K562 (cell line): ENCODE results near the gene ADAMTS14. TPM values are rescaled to one million over a fixed set of nuclear protein-coding genes. Genes with fewer than 3 reads are reported as not detected.

Experiments used
- CBX5 ChIP-seq: IDR thresholded peaks from 2 replicates; pipeline ENCODE4 v1.6.1; 2014; ENCODE audit warnings: low read depth, borderline replicate concordance
- E2F1 ChIP-seq: sonication (generic); formaldehyde crosslinking; IDR thresholded peaks from 2 replicates; pipeline ENCODE4 v1.8.1; 2023; ENCODE audit warnings: mild to moderate bottlenecking, missing genetic modification reagents, moderate library complexity
- GATA2 ChIP-seq: sonication (generic); formaldehyde crosslinking; IDR thresholded peaks from 2 replicates; pipeline ENCODE4 v1.4.0; 2020; ENCODE audit warnings: mild to moderate bottlenecking, missing genetic modification reagents
- HOXB6 ChIP-seq: fragments of 250-450 bp; sonication (Bioruptor Pico); IDR thresholded peaks from 2 replicates; pipeline ENCODE4 v1.5.1; 2022; ENCODE audit warnings: mild to moderate bottlenecking, borderline replicate concordance
- JUN ChIP-seq, 2 experiments: sonication (generic) in 1 of 2; formaldehyde crosslinking in 1 of 2; IDR thresholded peaks; 2 replicates each; pipeline versions ENCODE4 v1.6.1 to v1.8.0; 2012 to 2022; ENCODE audit warnings: borderline replicate concordance in 2 of 2, mild to moderate bottlenecking in 2 of 2, improper control_type of control experiment in 1 of 2, low read depth in 1 of 2, low read length in 1 of 2, missing genetic modification reagents in 1 of 2
- KLF6 ChIP-seq: fragments of 250-450 bp; sonication (Bioruptor Pico); IDR thresholded peaks from 2 replicates; pipeline ENCODE4 v1.4.0; 2020; ENCODE audit warnings: mild to moderate bottlenecking, moderate library complexity, borderline replicate concordance
- L3MBTL2 ChIP-seq: fragments of 450-650 bp; IDR thresholded peaks from 2 replicates; pipeline ENCODE4 v1.6.1; 2016; ENCODE audit warnings: mild to moderate bottlenecking, moderate library complexity
- MED1 ChIP-seq: sonication (generic); formaldehyde crosslinking; IDR thresholded peaks from 2 replicates; pipeline ENCODE4 v1.8.1; 2023; ENCODE audit warnings: missing genetic modification reagents, borderline replicate concordance
- MLX ChIP-seq, 2 experiments: fragments of 450-650 bp in 1 of 2; sonication (generic) in 1 of 2; formaldehyde crosslinking; conservative IDR thresholded peaks; 2 replicates each; pipeline versions ENCODE4 v1.4.0 to v1.8.1; 2020 to 2022; ENCODE audit warnings: mild to moderate bottlenecking in 1 of 2, missing genetic modification reagents in 1 of 2
- NFIC ChIP-seq: fragments of 450-650 bp; IDR thresholded peaks from 2 replicates; pipeline ENCODE4 v1.6.1; 2017; ENCODE audit warnings: mild to moderate bottlenecking, inconsistent platforms
- NR4A1 ChIP-seq, 2 experiments: fragments of 250-450 bp in 1 of 2; fragments of 450-650 bp in 1 of 2; sonication (Bioruptor Pico) in 1 of 2; IDR thresholded peaks; 2 replicates each; pipeline versions ENCODE4 v1.4.0 to v1.6.1; 2016 to 2020; ENCODE audit warnings: mild to moderate bottlenecking in 2 of 2, missing compliant biosample characterization in 1 of 2, missing genetic modification characterization in 1 of 2, moderate library complexity in 1 of 2
- TEAD1 ChIP-seq, 2 experiments: fragments of 450-650 bp in 1 of 2; sonication (generic) in 1 of 2; formaldehyde crosslinking; IDR thresholded peaks; 2 replicates each; pipeline versions ENCODE4 v1.4.0 to v1.8.0; 2020 to 2022; ENCODE audit warnings: mild to moderate bottlenecking in 2 of 2, missing genetic modification reagents in 1 of 2
- YY1 ChIP-seq, 3 experiments: IDR thresholded peaks; 2 replicates each; pipeline ENCODE4 v1.6.1; 2011; ENCODE audit warnings: low read length in 2 of 3, mild to moderate bottlenecking in 2 of 3, moderate library complexity in 2 of 3, borderline replicate concordance in 1 of 3, control low read depth in 1 of 3, low read depth in 1 of 3; ENCODE audit not compliant: insufficient read depth in 3 of 3, insufficient replicate concordance in 2 of 3, control insufficient read depth in 1 of 3, insufficient read length in 1 of 3; ENCODE audit errors: extremely low read depth in 1 of 3
- ZBTB5 ChIP-seq: fragments of 450-650 bp; IDR thresholded peaks from 2 replicates; pipeline ENCODE4 v1.6.1; 2017; ENCODE audit warnings: antibody characterized with exemption
- ZFP91 ChIP-seq: sonication (generic); formaldehyde crosslinking; IDR thresholded peaks from 2 replicates; pipeline ENCODE4 v1.8.0; 2022; ENCODE audit warnings: mild to moderate bottlenecking, missing genetic modification reagents
- ZFX ChIP-seq: sonication (generic); formaldehyde crosslinking; IDR thresholded peaks from 2 replicates; pipeline ENCODE4 v1.8.0; 2022; ENCODE audit warnings: mild to moderate bottlenecking, missing genetic modification reagents, moderate library complexity
- ZNF280A ChIP-seq: fragments of 450-650 bp; IDR thresholded peaks from 2 replicates; pipeline ENCODE4 v1.6.1; 2018; ENCODE audit warnings: mild to moderate bottlenecking, low read depth; ENCODE audit not compliant: partially characterized antibody
- ZNF511 ChIP-seq: sonication (generic); formaldehyde crosslinking; IDR thresholded peaks from 2 replicates; pipeline ENCODE4 v1.8.0; 2022; ENCODE audit warnings: mild to moderate bottlenecking, missing genetic modification reagents
- polyA plus RNA-seq, 8 experiments: library from polyadenylated mRNA; depleted of rRNA in 4 of 8; stranded (reverse) in 5 of 8; unstranded in 3 of 8; fragments of >200 nt; fragmentation: Nextera tagmentation in 2 of 8; fragmentation: Illumina TruSeq in 1 of 8; extraction: Ambion mirVana in 2 of 8; extraction: Trizol in 1 of 8; gene quantifications; 2 replicates each; pipeline versions ENCODE4 v1.2.1 to v1.2.3, GENCODE V29; 2011 to 2014; ENCODE audit warnings: inconsistent platforms in 1 of 8, missing spikeins in 1 of 8
- total RNA-seq, 7 experiments: library from RNA; depleted of rRNA in 6 of 7; stranded (reverse); fragments of >200 nt in 6 of 7; fragmentation: Illumina TruSeq in 2 of 7; extraction: Trizol in 2 of 7; gene quantifications; 2 replicates each; pipeline versions ENCODE4 v1.2.1 to v1.2.3, GENCODE V29; 2011 to 2021; ENCODE audit warnings: low replicate concordance in 1 of 7

ADAMTS14 gene
- total and polyA plus RNA-seq, 9 of the 15 experiments (the other 6 are each of a cell fraction or from before 2014, with no cell fraction given): 0.04 to 37.4 (median 15.9) TPM

- no peak for TF ChIP-seq NR4A1 (CRISPR knock-in tag; IDR thresholded peaks at IDR 0.05)
- no peak for TF ChIP-seq NR4A1 (tag; IDR thresholded peaks at IDR 0.05)
- TF ChIP-seq ZFP91 (CRISPR knock-in tag): peak; percentile 54
- 0 out of 2 replicates have a peak, but pooled peaks have one; percentile 18 for TF ChIP-seq KLF6
- TF ChIP-seq L3MBTL2: no peak
- TF ChIP-seq ZFX: peak; percentile 15; the same call in 1 of the 2 replicates
- TF ChIP-seq JUN (IDR thresholded peaks at IDR 0.05; ENCODE audit: borderline replicate concordance, low read depth, low read length): no peak
- peak; percentile 67; the same call in 1 of the 2 replicates for TF ChIP-seq JUN (CRISPR knock-in tag; IDR thresholded peaks at IDR 0.05; ENCODE audit: borderline replicate concordance)
- TF ChIP-seq NFIC: peak; percentile 56
- peak; percentile 100 for TF ChIP-seq CBX5
- TF ChIP-seq YY1 (IDR thresholded peaks at IDR 0.05; ENCODE audit: borderline replicate concordance in 1 of 3, control insufficient read depth in 1 of 3, extremely low read depth in 1 of 3, insufficient read depth in 3 of 3, insufficient read length in 1 of 3, insufficient replicate concordance in 2 of 3, low read depth in 1 of 3, low read length in 2 of 3): peak in 1 of 3 experiments; percentile 69
- TF ChIP-seq ZNF280A: peak; percentile 96
- no peak for TF ChIP-seq E2F1 (CRISPR knock-in tag)
- 0 out of 4 replicates have a peak, but pooled peaks of 1 of the 2 experiments have one; percentile 52 for TF ChIP-seq TEAD1 (CRISPR knock-in tag; IDR thresholded peaks at IDR 0.05)
- TF ChIP-seq MLX (CRISPR knock-in tag; conservative IDR thresholded peaks at IDR 0.05): no peak
- 0 out of 2 replicates have a peak, but pooled peaks have one; percentile 38 for TF ChIP-seq ZNF511 (CRISPR knock-in tag)
- TF ChIP-seq MED1 (CRISPR knock-in tag): 0 out of 2 replicates have a peak, but pooled peaks have one; percentile 75
- no peak for TF ChIP-seq ZBTB5
- TF ChIP-seq HOXB6 (CRISPR knock-in tag): no peak
- TF ChIP-seq GATA2 (CRISPR knock-in tag): no peak
These were observed 23.9 kb upstream of the ADAMTS14 start (continued) for GRCh38 chr10:70648427-70648826.
